Mucosa of descending colon (tissue), 3 donors: ENCODE results near the gene ABCC8. TPM values are rescaled to one million over a fixed set of nuclear protein-coding genes. Genes with fewer than 3 reads are reported as not detected.

Source experiments
- ATAC-seq: fragments of 200-7000 bp; cut with Tn5 transposase; one replicate; pipeline ENCODE4 v1.9.1; 2020; ENCODE audit warnings: mild to moderate bottlenecking, moderate library complexity
- DNase-seq, 3 donors: peaks; one replicate each; pipeline ENCODE4 v3.0.0-alpha.2; 2020
- H3K36me3 ChIP-seq: fragments of 200-600 bp; one replicate; pipeline ENCODE4 v1.8.0; 2021; ENCODE audit warnings: low read depth, mild to moderate bottlenecking
- H3K4me1 ChIP-seq: fragments of 200-600 bp; one replicate; pipeline ENCODE4 v1.8.0; 2021; ENCODE audit warnings: low read depth, mild to moderate bottlenecking
- H3K4me3 ChIP-seq: fragments of 200-600 bp; one replicate; pipeline ENCODE4 v1.8.0; 2021; ENCODE audit warnings: mild to moderate bottlenecking
- H3K9me3 ChIP-seq: fragments of 200-600 bp; one replicate; pipeline ENCODE4 v1.8.0; 2021; ENCODE audit warnings: mild to moderate bottlenecking
- intact Hi-C, 2 donors: fragments of 100-400 bp; cut with DNase I in 1 of 2; cut with micrococcal nuclease in 1 of 2; formaldehyde crosslinking; loops; one replicate each; pipeline versions ENCODE4 v1.11.0 to v1.11.1; 2022; cut with DNase I, micrococcal nuclease
- total RNA-seq, 3 donors: library from RNA; stranded (reverse); fragmentation: NEBNext Ultra II Directional in 2 of 3; extraction: Animal tissue kit (Norgen Biotek cat#: 25700) in 2 of 3; gene quantifications; one replicate each; pipeline versions ENCODE4 v1.2.1 to v1.2.4, GENCODE V29; 2021 to 2023
- TF ChIP-seq, protein P1 (sequence below): fragments of 200-600 bp; IDR thresholded peaks from one replicate; pipeline ENCODE4 v1.8.0; 2022; ENCODE audit warnings: antibody characterized with exemption, mild to moderate bottlenecking
- donor health status: DM: no; HTN: no; CAD: no; lungs with moderate emphysema.
- donor health status: DM: no; HTN: no; CAD: no.
- donor health status: DM: no; HTN: yes; CAD: no.

ABCC8 gene
- total RNA-seq, 3 donors from 2014 or later, result 2.2 to 4.1 (median 3.3) TPM

DNA sequence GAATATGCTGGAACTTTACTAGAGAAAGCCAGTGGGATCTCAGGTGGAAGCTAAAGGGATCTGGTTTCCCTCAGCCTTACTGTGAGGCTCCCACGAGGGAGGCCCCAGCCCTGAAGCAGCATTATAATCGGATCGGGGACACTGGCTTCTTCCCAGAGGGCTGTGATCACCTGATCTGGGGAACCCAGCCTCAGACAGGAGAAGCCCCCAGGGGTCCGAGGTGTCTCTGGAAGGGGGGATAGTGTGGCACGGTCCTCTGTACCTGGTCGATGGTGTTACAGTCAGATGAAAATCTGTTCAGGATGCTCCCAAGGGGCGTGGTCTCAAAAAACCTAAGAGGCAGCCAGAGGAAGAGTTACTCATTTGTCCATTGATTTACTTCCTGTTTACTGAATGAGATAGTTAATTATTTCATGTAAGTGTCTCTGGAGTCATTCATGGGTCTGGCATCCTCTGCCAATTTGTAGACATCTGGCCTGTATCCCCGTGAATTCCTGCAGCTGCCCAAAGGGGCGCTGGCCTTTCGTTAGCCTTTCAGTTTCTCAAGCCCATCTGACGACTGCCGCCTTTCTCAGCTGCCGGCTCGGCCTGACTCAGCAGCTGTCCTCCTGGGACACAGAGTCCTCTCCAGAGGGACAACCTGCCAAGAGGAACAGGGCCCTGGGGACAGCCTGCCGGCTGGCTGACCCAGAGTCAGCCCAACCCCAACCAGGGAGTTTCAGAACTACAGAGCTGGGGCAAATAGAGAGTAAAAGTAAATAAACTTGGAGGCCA is 71.2 kb downstream of the ABCC8 start:
- intact Hi-C loops, result no loop called here
- TF ChIP-seq, protein P1, sequence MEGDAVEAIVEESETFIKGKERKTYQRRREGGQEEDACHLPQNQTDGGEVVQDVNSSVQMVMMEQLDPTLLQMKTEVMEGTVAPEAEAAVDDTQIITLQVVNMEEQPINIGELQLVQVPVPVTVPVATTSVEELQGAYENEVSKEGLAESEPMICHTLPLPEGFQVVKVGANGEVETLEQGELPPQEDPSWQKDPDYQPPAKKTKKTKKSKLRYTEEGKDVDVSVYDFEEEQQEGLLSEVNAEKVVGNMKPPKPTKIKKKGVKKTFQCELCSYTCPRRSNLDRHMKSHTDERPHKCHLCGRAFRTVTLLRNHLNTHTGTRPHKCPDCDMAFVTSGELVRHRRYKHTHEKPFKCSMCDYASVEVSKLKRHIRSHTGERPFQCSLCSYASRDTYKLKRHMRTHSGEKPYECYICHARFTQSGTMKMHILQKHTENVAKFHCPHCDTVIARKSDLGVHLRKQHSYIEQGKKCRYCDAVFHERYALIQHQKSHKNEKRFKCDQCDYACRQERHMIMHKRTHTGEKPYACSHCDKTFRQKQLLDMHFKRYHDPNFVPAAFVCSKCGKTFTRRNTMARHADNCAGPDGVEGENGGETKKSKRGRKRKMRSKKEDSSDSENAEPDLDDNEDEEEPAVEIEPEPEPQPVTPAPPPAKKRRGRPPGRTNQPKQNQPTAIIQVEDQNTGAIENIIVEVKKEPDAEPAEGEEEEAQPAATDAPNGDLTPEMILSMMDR, result no peak
- H3K36me3 ChIP-seq, result no peaks in the 10 kb centered on the region
- H3K4me3 ChIP-seq, result no peak overlapping the region
- DNase-seq (peak; percentile 52 to 78 (median 62)), ATAC-seq (peak; percentile 88)
- H3K4me1 ChIP-seq, result peaks cover 6% of the 10 kb centered on the region
- H3K9me3 ChIP-seq, result no peaks in the 10 kb centered on the region

DNA sequence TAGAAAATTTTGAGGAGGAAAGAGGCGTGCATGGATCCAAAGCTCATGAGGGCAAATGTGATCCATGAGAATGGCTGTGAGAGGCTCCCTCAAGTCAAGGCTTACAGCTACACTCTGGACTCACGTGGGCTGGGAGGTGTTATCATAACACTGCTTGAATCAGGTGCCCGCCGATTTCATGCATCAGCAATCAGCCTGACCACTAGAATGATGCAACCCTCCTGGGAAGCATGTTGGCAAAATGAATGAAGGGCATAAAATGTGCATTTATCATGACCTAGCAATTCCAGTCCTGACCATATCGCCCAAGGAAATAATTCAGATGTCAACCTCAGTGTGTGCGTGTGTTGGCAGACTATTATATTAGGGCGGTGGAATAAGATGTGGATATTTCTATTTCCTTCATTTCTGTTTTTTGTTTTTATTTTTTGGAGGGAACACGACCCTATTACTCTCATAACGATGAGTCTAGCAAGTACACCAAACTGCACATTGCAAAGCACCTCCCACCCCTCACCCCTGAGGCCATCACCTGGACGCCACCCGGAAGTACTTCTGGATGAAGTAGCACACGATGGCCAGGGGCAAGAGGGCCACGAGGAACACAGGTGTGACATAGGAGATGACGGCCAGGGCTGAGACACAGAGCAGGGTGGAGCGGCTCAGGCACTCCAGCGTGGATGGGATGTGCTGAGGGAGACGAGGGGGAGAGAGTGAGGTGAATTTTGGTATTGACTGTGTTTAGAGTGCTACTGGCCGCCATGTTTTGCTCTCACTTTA is 72.5 kb downstream of the ABCC8 start:
- TF ChIP-seq, protein P1, result no peak
- Histone ChIP-seq H3K36me3 (no peaks in the 10 kb centered on the region), H3K9me3 (no peaks in the 10 kb centered on the region), H3K4me1 (peaks cover 6% of the 10 kb centered on the region), H3K4me3 (no peak overlapping the region)
- DNase-seq, result peak in 1 of 3 donors; percentile 11
- no peak for ATAC-seq
- intact Hi-C loops, result no loop called here

DNA sequence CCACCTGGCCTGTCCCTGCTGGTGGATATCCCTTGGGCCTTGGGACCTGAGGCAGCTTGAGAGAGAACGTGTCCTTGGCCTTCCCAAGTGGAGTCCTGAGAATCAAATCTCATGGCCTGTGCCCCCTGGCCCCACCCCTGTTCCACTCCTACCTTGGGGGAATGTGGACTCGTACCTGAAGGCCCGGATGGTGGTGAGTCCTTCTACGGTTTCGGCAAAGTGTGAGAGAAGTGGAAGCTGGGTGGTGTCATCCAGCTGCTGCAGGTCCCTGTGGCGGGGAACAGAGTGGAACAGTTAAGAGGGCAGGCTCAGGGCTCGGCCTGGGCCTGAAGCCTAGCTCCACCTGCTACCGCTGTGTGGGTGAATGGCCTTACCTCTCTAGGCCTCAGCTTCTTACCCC is 74.2 kb downstream of the ABCC8 start:
- ATAC-seq (no peak), DNase-seq (no peak)
- TF ChIP-seq, protein P1, result no peak
- Histone ChIP-seq H3K36me3 (no peaks in the 10 kb centered on the region), H3K4me1 (peaks cover 6% of the 10 kb centered on the region), H3K9me3 (no peaks in the 10 kb centered on the region), H3K4me3 (no peak overlapping the region)
- intact Hi-C loops, result no loop called here

DNA sequence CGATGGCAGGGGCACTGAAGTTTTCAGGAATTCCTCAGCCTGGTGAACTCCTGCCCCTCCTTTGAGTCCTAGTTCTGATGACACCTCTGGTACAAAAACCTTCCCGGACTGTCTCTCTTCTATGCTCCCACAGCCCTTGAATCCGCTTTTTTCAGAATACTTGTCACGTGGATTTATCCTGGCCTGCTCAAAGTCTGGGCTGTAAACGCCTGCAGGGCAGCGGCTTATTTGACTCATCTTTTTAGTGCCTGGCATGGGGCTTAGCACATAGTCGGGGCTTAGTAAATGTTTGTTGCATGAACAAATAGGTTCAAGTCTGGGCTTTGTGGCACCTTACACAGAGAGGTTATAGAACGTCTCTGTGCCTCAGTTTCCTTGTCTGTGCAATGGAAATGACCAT is 74.8 kb downstream of the ABCC8 start:
- no peaks in the 10 kb centered on the region for H3K36me3 ChIP-seq
- TF ChIP-seq, protein P1, result no peak
- no peak for ATAC-seq
- H3K4me3 ChIP-seq, result no peak overlapping the region
- DNase-seq, result no peak
- H3K9me3 ChIP-seq, result no peaks in the 10 kb centered on the region
- H3K4me1 ChIP-seq, result peaks cover 6% of the 10 kb centered on the region
- intact Hi-C loops, result no loop called here

DNA sequence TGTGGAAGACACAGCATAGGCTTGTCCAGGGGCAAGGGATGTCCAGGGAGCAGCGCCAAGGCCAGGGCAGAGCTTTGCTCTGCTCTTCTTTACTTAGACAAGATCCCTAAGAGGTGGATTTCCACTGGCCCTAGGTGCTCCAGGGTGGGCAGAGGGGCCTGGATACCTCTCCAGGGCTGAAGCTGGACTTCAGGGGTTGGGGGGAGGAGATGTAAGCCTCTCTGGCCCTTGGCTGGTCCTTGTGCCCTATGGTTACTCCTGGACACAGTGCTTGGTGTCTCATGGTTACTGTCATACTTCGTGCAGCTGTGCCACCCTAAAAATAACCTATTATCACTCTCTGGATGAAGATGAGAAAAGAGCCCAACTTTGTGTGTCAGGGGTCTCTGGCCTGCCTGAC is 75.3 kb downstream of the ABCC8 start:
- intact Hi-C loops, result no loop called here
- TF ChIP-seq, protein P1, result no peak

More for the DNA sequence above, 75.3 kb downstream of the ABCC8 start:
- Histone ChIP-seq H3K4me1 (peaks cover 3% of the 10 kb centered on the region), H3K4me3 (no peak overlapping the region), H3K36me3 (no peaks in the 10 kb centered on the region), H3K9me3 (no peaks in the 10 kb centered on the region)
- no peak for DNase-seq
- no peak for ATAC-seq
